T-helper 2 cell (primary cell): Measurements from ENCODE around the gene EBF3.

ENCODE experiments used
- DNase-seq, 5 experiments: peaks; one replicate each; pipeline versions ENCODE4 v3.0.0 to v3.0.0-alpha.2; 2012 to 2022
- total RNA-seq, 2 donors: gene quantifications; one replicate each; lab custom pipeline; 2026; lab: John Stamatoyannopoulos, UW

Gene EBF3
- total RNA-seq: 0 to 0.27 reads per million in 2 donors

GRCh38 chr10:129963641-129964501 is at the start of gene EBF3:
Gene EBF3 (minus strand): TSS chr10:129964274. CDS start chr10:129963768, 506 bp downstream.
- peak in 4 of 5 experiments; percentile 11 to 65 (median 33) for DNase-seq

DNA sequence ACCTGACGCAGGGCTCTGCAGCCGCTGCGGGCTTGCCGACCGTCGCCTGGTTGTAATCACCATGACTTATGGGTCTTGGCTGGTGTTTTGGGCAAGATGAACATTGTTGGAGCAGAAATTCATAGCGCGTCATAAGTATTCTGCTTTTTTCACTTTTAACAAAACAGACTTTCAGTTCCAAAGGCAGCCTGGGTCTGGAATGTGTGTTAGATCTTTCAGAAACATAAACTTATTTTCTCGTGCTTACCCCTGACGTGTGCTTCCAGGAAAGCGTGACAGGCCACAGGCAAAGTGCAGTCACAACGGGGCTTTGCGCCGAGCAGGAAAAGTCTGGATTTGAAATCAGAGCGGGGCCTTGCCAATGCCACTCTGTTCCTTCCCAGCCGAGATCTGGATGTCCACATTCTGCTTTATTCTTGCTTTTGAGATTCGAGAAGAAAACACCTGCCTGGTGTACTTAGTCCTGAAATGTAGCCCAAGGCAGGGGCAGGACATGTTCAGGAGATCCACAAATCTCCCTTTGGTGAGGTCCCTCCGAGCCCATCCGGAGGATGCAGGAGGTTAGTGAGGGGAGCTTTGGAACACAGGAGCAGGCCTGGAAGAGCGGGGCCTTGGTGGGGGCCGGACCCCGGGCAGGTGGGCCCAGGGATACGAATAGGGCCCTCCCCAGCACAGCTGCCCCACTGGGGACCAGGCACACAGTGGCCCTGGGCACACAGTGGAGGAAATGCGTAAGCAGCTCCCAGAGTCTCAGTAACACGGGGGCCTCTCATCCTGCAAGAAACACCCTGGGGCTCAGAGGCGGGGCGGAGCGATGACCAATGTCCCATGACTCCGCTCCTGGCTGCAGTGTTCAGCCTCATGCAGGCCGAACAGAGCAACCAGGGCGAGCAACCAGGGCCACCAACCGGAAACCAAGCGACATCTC is 49.5 kb upstream of the EBF3 start:
- no peak for DNase-seq

- DNase-seq: no peak
These were observed 48.1 kb upstream of the EBF3 start for GRCh38 chr10:130012129-130012528.

GRCh38 chr10:130010653-130011052 is 46.6 kb upstream of the EBF3 start:
- no peak for DNase-seq

GRCh38 chr10:130009228-130009627 is 45.2 kb upstream of the EBF3 start:
- no peak for DNase-seq

DNA sequence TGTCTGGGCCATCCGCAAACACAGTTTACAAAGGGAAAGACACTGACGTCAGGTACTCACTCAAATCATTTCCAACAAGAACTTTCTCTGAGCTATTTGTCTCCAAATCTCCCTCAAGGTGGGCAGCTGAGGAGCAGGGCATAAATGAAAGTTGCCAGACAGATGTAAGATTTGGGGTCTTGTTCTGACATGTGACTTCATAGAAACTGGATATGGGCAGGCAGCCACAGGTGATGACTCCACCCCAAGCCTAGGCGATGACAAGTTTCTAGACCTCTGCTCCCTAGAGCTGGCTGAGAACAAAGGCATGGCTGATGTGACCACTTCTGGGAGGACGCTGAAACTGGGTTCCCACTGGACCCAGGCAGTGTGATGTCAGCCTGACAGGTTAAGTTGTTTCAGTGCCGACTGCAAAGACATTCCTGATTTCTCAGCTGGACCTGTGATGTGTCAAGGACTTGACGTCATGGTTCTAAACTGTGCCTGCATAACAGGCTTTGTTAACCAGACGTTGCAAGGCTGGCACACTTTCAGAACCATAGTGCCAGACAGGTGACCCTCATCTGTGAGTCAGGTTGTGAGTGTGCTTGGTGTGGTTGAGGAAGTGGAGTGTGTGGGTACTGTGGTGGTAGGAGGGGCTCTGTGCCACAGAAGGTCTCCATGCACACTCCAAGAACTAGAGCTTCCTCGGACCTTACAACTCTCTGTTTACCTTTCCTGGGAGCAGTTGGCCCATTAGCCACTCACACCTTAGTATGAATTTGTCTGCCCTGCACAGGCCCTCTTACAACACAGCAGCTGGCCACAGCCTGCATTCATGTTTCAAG is 39.9 kb upstream of the EBF3 start:
- no peak for DNase-seq

GRCh38 chr10:130003166-130003565 is 39.1 kb upstream of the EBF3 start:
- no peak for DNase-seq

GRCh38 chr10:130002606-130003005 is 38.5 kb upstream of the EBF3 start:
- no peak for DNase-seq

- DNase-seq: no peak
These were observed 36.8 kb upstream of the EBF3 start for GRCh38 chr10:130000918-130001317.

DNA sequence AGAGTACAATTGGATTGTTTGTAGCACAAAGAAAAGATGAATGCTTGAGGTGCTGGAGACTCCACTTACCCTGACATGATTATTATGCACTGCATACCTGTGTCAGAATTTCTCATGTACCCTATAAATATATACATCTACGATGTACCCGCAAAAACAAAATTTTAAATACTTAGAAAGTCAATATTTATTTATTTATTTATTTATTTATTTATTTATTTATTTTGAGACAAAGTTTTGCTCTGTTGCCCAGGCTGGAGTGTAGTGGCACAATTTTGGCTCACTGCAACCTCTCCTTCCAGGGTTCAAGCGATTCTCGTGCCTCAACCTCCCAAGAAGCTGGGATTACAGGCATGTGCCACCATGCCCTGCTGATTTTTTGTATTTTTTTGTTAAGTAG is 35.1 kb upstream of the EBF3 start:
- DNase-seq: no peak

DNA sequence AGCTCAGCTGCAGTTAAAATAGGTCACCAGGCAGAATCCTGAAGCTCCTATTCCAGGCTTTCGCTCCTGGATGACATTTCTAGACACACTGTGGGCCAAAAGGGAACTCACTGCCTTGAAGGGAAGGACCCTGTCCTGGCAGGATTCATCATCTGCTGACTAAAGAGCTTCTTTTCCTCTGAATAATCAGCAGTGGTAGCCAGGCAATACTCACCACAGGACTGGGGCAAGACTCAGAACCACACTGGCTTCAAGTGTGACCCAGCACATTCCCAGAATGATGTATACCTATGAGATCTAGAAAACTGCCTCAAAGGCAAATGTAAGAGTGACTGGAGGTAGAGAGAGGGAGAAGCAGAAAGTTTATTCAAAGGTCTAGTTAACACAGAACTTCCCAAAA is 29.5 kb upstream of the EBF3 start:
- no peak for DNase-seq

DNA sequence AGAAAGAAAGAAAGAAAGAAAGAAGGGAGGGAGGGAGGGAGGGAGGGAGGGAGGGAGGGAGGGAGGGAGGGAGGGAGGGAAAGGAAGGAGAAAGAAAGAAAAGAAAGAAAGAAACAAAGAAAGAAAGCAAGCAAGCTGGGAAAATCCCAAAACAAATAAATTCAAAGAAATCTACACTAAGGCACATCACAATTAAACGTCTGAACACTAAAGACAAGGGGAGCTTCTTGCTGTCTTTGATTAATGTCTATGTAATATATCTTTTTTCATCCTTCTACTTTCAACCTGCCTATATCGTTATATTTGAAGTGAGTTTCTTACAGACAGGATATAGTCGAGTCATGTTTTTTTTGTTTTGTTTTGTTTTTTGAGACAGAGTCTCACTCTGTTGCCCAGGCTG is 28.3 kb upstream of the EBF3 start:
- DNase-seq: no peak

- DNase-seq: no peak
These were observed 18.8 kb upstream of the EBF3 start for GRCh38 chr10:129982825-129983224.

- DNase-seq: no peak
These were observed 14.9 kb upstream of the EBF3 start for GRCh38 chr10:129978980-129979379.

DNA sequence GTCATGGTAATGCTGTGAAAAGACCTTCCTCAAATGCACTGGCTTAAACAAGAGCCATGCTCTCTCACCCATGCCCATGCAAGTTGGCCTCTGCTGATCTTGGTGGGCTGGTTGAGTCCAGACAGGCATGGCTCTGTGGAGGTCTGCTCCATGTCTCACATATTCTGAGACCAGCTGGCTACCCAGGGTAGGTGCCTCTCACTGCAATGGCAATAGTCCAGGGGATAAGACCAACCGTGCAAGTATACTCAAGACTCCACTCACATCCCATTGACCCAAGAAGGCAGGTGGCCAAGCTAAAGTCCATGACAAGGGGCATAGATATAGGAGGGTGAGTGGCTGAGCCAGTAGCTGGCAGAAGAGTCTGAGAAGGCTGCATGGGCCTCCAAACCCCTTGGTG is 14.2 kb upstream of the EBF3 start:
- DNase-seq: no peak

GRCh38 chr10:129977794-129978193 is 13.7 kb upstream of the EBF3 start:
- no peak for DNase-seq

DNA sequence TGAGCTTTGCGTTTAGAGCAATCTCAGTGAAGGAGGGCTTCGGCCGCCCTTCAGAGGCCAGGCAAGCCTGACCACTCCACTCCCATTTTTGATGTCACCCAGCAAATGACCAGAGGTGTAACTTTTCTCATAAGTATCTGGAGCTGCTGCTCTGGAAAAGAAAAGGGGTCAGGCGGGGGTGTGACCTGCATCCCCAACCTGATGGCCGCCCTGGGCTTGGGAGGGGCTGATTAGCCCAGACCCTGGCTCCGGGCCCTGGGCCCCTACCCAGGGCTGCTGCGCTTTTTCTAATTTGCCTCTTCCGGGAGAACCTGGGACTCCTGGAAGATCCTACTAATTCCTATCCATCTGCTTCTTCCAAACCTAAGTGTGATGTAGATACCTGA is 9.6 kb upstream of the EBF3 start:
- no peak for DNase-seq

GRCh38 chr10:129972966-129973673 is 9.0 kb upstream of the EBF3 start:
- no peak for DNase-seq

DNA sequence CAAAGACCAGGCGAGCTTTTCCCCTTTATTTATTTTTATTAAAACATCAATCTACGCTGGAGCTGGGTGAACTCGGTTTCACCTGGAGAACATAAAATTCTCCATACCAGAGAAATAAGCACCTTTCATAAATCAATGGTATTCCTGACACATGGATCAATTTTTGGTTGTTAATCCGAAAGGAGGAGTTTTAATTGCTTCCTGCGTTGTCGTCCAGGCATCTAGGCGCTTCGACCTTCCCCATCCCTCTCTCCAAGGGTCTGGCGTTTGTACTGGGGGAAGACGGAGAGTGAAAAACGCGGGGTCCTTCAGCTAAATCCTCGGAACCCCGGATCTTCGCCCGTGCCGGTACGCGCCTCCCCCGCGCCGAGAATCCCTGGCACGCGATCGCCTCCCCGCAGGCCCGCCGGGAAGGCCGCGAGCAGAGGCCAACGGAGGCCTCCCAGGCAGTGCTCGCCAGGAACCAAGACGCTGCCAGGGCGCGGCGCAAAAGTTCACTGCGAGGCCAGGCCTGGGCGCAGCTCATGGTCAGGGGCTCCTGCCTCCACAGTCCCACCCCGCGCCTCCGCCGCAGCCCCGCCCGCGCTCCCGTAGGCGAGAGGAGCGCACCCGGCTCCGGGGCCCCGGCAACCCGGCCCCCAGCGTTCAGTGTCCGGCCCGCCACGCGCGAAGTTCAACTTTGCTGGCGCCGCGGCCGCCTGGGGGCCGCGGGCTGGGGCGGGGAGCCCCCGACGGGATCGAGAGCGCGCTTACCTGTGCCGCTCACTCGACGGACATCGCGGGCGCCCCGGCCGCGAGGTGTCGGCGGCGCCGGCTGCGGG is 8.3 kb upstream of the EBF3 start:
- DNase-seq: no peak

DNA sequence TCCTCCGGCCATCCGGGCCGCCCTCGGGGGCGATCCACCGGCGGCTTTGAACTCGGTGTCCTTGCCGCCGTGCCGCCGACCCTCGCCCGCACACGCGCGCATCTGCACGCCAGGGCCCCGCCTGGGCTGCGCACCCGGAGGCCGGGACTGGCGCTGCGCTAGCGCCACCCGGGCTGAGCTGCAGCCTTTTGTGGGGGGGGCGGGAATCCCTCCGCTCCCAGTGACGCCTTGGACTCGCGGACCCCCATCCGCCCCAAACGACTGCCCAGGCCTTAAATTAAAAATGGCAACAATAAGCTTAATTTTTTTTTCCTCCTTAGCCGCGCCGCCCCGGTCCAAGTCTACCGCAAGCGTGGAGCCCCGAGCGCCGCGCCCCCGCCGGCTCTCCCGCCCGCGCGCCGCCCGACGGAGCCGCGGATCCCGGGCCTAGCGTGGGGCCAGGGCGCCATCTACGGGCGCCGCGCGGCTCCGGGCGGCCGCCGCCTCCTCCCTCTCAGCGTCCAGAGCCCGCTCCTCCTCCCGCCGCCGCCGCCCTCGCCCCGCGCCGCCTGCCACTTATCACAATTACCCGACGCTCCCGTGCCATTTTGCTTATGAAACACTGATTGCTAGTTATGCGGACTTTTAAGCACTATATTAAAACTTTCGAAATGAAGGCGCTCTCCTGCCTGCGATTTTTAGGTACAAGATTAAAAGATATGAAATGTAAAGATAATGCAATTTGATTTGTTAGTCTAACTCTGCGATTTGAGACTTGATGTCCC is 7.5 kb upstream of the EBF3 start:
- DNase-seq: peak in 1 of 5 experiments; percentile 69
